ENCODE measurements around the gene NOB1.

NOB1 gene

GRCh38 chr16:69721441-69721957 is 33.2 kb downstream of the NOB1 start:
- no peak for DNase-seq (ENCODE audit: low read depth)

- no peak for DNase-seq (ENCODE audit: low read depth)
Observed at GRCh38 chr16:69720822-69721430, 33.8 kb downstream of the NOB1 start.

- no peak for DNase-seq (ENCODE audit: low read depth)
Observed at GRCh38 chr16:69718111-69718764, 36.5 kb downstream of the NOB1 start.

- DNase-seq (ENCODE audit: low read depth), result no peak
Observed at GRCh38 chr16:69717066-69717465, 37.7 kb downstream of the NOB1 start.

GRCh38 chr16:69712914-69713581 is 41.7 kb downstream of the NOB1 start:
- DNase-seq (ENCODE audit: low read depth), result no peak

- no peak for DNase-seq (ENCODE audit: low read depth)
Observed at GRCh38 chr16:69712277-69712676, 42.4 kb downstream of the NOB1 start.

- DNase-seq (ENCODE audit: low read depth), result no peak
Observed at GRCh38 chr16:69711115-69711740, 43.5 kb downstream of the NOB1 start.

- DNase-seq (ENCODE audit: low read depth), result no peak
Observed at GRCh38 chr16:69709456-69710084, 45.2 kb downstream of the NOB1 start.

- DNase-seq (ENCODE audit: low read depth), result no peak
Observed at GRCh38 chr16:69707920-69708683, 46.6 kb downstream of the NOB1 start.

GRCh38 chr16:69706975-69707340 is 47.8 kb downstream of the NOB1 start:
- no peak for DNase-seq (ENCODE audit: low read depth)

- DNase-seq (ENCODE audit: low read depth), result no peak
Observed at GRCh38 chr16:69706256-69706974, 48.3 kb downstream of the NOB1 start.

GRCh38 chr16:69703638-69704037 is 51.1 kb downstream of the NOB1 start:
- no peak for DNase-seq (ENCODE audit: low read depth)

GRCh38 chr16:69701866-69702265 is 52.9 kb downstream of the NOB1 start:
- no peak for DNase-seq (ENCODE audit: low read depth)

- no peak for DNase-seq (ENCODE audit: low read depth)
Observed at GRCh38 chr16:69701452-69701851, 53.3 kb downstream of the NOB1 start.

- DNase-seq (ENCODE audit: low read depth), result no peak
Observed at GRCh38 chr16:69699915-69700314, 54.8 kb downstream of the NOB1 start.

GRCh38 chr16:69698404-69698803 is 56.3 kb downstream of the NOB1 start:
- DNase-seq (ENCODE audit: low read depth), result no peak

- DNase-seq (ENCODE audit: low read depth), result no peak
Observed at GRCh38 chr16:69693916-69694315, 60.8 kb downstream of the NOB1 start.

- no peak for DNase-seq (ENCODE audit: low read depth)
Observed at GRCh38 chr16:69691980-69692911, 62.5 kb downstream of the NOB1 start.
